HepG2 (cell line): ENCODE measurements around the gene ABHD12. TPM values are rescaled to one million over a fixed set of nuclear protein-coding genes. Genes with fewer than 3 reads are reported as not detected.

Source experiments
- ATAC-seq: fragments of 200-7000 bp; cut with Tn5 transposase; 3 replicates; pipeline ENCODE4 v1.9.1; 2020; ENCODE audit warnings: mild to moderate bottlenecking, moderate library complexity
- BruUV-seq: library from RNA; stranded (reverse); fragments of 400-500 nt; replicated peaks from 2 replicates; lab custom pipeline; 2021; lab: Mats Ljungman, UMichigan
- CTCF ChIA-PET: fragments of 300-600 bp; formaldehyde crosslinking; extraction: SDS; loops from one replicate; lab custom pipeline; 2021; ENCODE audit warnings: low total read pairs, inconsistent platforms, low intra/inter-chr PET ratio; lab: Yijun Ruan, JAX
- POLR2A ChIA-PET: fragments of 350-600 bp; sonication (Branson Sonifier 250); formaldehyde crosslinking; loops from one replicate; lab custom pipeline; 2020; ENCODE audit warnings: antibody characterized with exemption, inconsistent platforms; lab: Yijun Ruan, JAX
- DNase-seq: peaks from one replicate; pipeline ENCODE4 v3.0.0-alpha.2; 2015; ENCODE audit warnings: low spot score
- FAIRE-seq: peaks from 3 replicates; lab custom pipeline; 2011; peaks lifted over from hg19 to GRCh38; lab: Jason Lieb, UNC
- H2AFZ ChIP-seq: one replicate; pipeline ENCODE4 v1.6.1; 2011; ENCODE audit warnings: low read length, inconsistent platforms
- H3K27ac ChIP-seq: fragments of 300-600 bp; 3 replicates; pipeline ENCODE4 v1.8.0; 2011; ENCODE audit warnings: mixed run types, mild to moderate bottlenecking, mixed read lengths, low read length, inconsistent platforms; ENCODE audit not compliant: insufficient read depth; ENCODE audit errors: extremely low read length
- H3K27me3 ChIP-seq, 2 experiments: fragments of 200-600 bp in 1 of 2; 2 replicates in 1 of 2; 3 replicates in 1 of 2; pipeline versions ENCODE4 v1.6.0 to v1.8.0; 2011; ENCODE audit warnings: low read length in 2 of 2, mild to moderate bottlenecking in 2 of 2, moderate library complexity in 2 of 2, inconsistent platforms in 1 of 2; ENCODE audit not compliant: insufficient read depth in 2 of 2, control insufficient read depth in 1 of 2
- H3K36me3 ChIP-seq, 2 experiments: fragments of 200-600 bp in 1 of 2; replicated peaks in 1 of 2; 2 replicates in 1 of 2; 3 replicates in 1 of 2; pipeline versions ENCODE4 v1.5.1 to v1.8.0; 2011; ENCODE audit warnings: low read length in 2 of 2, inconsistent platforms in 1 of 2; ENCODE audit not compliant: insufficient read depth in 2 of 2, control insufficient read depth in 1 of 2
- H3K4me1 ChIP-seq: 2 replicates; pipeline ENCODE4 v1.5.1; 2012; ENCODE audit warnings: low read length, inconsistent platforms; ENCODE audit not compliant: insufficient read depth
- H3K4me2 ChIP-seq: 2 replicates; pipeline ENCODE4 v1.6.0; 2011; ENCODE audit warnings: low read depth, low read length, inconsistent platforms
- H3K4me3 ChIP-seq, 3 experiments: fragments of 200-600 bp in 1 of 3; sonication (generic), shearing (Covaris generic) in 1 of 3; replicated peaks in 1 of 3; 2 replicates each; pipeline ENCODE4 v1.5.1; 2011 to 2016; ENCODE audit warnings: low read length in 3 of 3, inconsistent platforms in 2 of 3, low read depth in 2 of 3, mild to moderate bottlenecking in 2 of 3, control low read depth in 1 of 3, mixed read lengths in 1 of 3; ENCODE audit not compliant: insufficient read depth in 1 of 3
- H3K79me2 ChIP-seq: one replicate; pipeline ENCODE4 v1.6.1; 2011; ENCODE audit warnings: low read length, inconsistent platforms; ENCODE audit not compliant: insufficient read depth
- H3K9ac ChIP-seq: 2 replicates; pipeline ENCODE4 v1.6.0; 2011; ENCODE audit warnings: mild to moderate bottlenecking, low read depth, low read length, inconsistent platforms; ENCODE audit not compliant: insufficient read depth
- H3K9me3 ChIP-seq: 2 replicates; pipeline ENCODE4 v1.5.1; 2012; ENCODE audit warnings: mild to moderate bottlenecking, low read length
- H4K20me1 ChIP-seq: 2 replicates; pipeline ENCODE4 v1.6.0; 2011; ENCODE audit warnings: inconsistent platforms, mild to moderate bottlenecking, low read length, moderate library complexity; ENCODE audit not compliant: insufficient read depth
- HNRNPK ChIP-seq: fragments of 200-400 bp; formaldehyde crosslinking; IDR thresholded peaks from 2 replicates; pipeline ENCODE4 v1.6.1; 2018; ENCODE audit warnings: low read length, low read depth, moderate library complexity, mild to moderate bottlenecking; ENCODE audit not compliant: poor library complexity, severe bottlenecking
- PCBP1 ChIP-seq: fragments of 200-400 bp; formaldehyde crosslinking; IDR thresholded peaks from 2 replicates; pipeline ENCODE4 v1.6.1; 2017; ENCODE audit warnings: mild to moderate bottlenecking, low read depth, low read length, borderline replicate concordance
- PCBP2 ChIP-seq: fragments of 200-400 bp; formaldehyde crosslinking; optimal IDR thresholded peaks from 2 replicates; pipeline ENCODE3; 2018; ENCODE audit warnings: low read length, low read depth; ENCODE audit not compliant: poor library complexity, severe bottlenecking
- SUZ12 ChIP-seq: fragments of 150-350 bp; IDR thresholded peaks from 2 replicates; pipeline ENCODE4 v1.6.1; 2014; ENCODE audit warnings: low read depth, low read length
- WGBS: methylation state at CpG from one replicate; pipeline ENCODE4 v1.1.6; 2017; ENCODE audit warnings: low lambda C conversion rate; 5-methylcytosine and 5-hydroxymethylcytosine counted together
- in situ Hi-C: cut with HindIII; loops from 2 replicates; pipeline ENCODE4 v1.10.0; 2017; ENCODE audit warnings: low pct_unique_long_range_greater_than_20kb; ENCODE audit not compliant: extremely low pct_ligation_motif_present
- intact Hi-C: fragments of 100-400 bp; cut with micrococcal nuclease; formaldehyde crosslinking; loops from one replicate; pipeline ENCODE4 v1.10.0; 2022; ENCODE audit not compliant: unreplicated experiment
- polyA plus RNA-seq, 8 experiments: library from polyadenylated mRNA; depleted of rRNA in 3 of 8; stranded (reverse) in 7 of 8; unstranded in 1 of 8; fragments of >200 nt; fragmentation: Illumina TruSeq in 4 of 8; extraction: Trizol in 4 of 8; gene quantifications; 2 replicates each; pipeline versions ENCODE4 v1.2.1 to v1.2.3, GENCODE V29; 2011 to 2016; ENCODE audit warnings: low read depth in 4 of 8, missing spikeins in 1 of 8, mixed read lengths in 1 of 8; ENCODE audit not compliant: insufficient read depth in 1 of 8
- total RNA-seq, 5 experiments: library from RNA; depleted of rRNA; stranded (reverse); fragments of >200 nt; fragmentation: Illumina TruSeq; extraction: Trizol; gene quantifications; 2 replicates each; pipeline ENCODE4 v1.2.3, GENCODE V29; 2016; ENCODE audit warnings: low read depth in 1 of 5
- TF ChIP-seq, protein P1 (sequence below): sonication (generic); formaldehyde crosslinking; IDR thresholded peaks from 2 replicates; pipeline ENCODE4 v1.9.0; 2021; ENCODE audit warnings: mild to moderate bottlenecking, missing genetic modification reagents

ABHD12 gene
- total and polyA plus RNA-seq, 2 of the 13 experiments (the other 11 are each of a cell fraction or from before 2014, with no cell fraction given), result 23.5 to 72.1 TPM

DNA sequence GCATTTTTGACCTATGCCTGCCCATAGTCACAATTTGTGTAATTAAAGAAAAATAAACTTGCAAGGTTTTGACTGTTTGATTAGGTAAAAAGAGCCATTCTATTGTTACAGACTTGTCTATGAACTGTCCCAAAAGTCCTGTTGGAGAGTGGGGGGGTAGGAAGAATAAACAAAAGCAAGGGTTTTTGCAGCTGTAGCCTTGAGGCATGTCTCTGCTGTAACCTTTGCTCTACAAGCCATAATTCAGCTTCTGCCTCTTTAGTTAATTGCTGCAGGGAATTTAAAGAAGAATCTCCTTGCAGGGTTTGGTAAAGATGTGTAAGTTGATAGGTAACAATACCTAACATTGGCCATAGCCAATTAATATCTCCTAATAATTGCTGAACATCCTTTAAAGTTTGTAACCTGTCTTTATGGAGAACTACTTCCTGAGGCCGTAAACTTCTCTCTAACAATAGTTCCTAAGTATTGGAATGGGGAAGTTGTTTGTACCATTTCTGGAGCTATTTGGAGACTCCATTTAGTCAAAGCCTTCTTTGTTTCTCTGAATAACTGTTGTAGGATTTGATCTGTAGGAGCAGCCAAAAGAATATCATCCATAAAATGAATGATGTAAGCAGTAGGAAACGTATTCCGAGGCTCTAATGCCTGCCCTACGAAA lies 7.9 kb upstream of the ABHD12 start (continued):
- TF ChIP-seq, protein P1, sequence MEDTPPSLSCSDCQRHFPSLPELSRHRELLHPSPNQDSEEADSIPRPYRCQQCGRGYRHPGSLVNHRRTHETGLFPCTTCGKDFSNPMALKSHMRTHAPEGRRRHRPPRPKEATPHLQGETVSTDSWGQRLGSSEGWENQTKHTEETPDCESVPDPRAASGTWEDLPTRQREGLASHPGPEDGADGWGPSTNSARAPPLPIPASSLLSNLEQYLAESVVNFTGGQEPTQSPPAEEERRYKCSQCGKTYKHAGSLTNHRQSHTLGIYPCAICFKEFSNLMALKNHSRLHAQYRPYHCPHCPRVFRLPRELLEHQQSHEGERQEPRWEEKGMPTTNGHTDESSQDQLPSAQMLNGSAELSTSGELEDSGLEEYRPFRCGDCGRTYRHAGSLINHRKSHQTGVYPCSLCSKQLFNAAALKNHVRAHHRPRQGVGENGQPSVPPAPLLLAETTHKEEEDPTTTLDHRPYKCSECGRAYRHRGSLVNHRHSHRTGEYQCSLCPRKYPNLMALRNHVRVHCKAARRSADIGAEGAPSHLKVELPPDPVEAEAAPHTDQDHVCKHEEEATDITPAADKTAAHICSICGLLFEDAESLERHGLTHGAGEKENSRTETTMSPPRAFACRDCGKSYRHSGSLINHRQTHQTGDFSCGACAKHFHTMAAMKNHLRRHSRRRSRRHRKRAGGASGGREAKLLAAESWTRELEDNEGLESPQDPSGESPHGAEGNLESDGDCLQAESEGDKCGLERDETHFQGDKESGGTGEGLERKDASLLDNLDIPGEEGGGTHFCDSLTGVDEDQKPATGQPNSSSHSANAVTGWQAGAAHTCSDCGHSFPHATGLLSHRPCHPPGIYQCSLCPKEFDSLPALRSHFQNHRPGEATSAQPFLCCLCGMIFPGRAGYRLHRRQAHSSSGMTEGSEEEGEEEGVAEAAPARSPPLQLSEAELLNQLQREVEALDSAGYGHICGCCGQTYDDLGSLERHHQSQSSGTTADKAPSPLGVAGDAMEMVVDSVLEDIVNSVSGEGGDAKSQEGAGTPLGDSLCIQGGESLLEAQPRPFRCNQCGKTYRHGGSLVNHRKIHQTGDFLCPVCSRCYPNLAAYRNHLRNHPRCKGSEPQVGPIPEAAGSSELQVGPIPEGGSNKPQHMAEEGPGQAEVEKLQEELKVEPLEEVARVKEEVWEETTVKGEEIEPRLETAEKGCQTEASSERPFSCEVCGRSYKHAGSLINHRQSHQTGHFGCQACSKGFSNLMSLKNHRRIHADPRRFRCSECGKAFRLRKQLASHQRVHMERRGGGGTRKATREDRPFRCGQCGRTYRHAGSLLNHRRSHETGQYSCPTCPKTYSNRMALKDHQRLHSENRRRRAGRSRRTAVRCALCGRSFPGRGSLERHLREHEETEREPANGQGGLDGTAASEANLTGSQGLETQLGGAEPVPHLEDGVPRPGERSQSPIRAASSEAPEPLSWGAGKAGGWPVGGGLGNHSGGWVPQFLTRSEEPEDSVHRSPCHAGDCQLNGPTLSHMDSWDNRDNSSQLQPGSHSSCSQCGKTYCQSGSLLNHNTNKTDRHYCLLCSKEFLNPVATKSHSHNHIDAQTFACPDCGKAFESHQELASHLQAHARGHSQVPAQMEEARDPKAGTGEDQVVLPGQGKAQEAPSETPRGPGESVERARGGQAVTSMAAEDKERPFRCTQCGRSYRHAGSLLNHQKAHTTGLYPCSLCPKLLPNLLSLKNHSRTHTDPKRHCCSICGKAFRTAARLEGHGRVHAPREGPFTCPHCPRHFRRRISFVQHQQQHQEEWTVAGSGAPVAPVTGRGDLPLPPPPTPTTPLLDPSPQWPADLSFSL (CRISPR knock-in tag), result no peak

DNA sequence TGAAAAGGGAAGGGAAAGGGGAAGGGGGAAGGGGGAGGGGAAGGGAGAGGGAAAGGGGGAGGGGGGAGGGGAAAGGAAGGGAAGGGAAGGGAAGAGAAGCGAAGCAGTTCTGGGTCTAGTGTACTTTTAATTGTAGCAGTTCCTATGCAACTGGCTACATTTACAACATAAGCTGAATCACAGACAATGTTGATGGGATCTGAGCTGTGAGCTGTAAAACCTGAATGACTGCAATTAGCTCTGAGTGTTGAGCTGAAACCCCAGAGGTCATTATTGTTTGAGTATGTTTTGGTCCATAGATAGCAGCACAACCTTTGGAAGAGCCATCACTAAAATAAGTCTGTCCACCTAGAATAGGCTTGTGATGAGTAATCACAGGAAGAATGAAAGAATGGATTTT lies 7.2 kb upstream of the ABHD12 start:
- no TSS peak for BruUV-seq
- Histone ChIP-seq H4K20me1 (no peaks in the 10 kb centered on the region), H3K27me3 (no peaks in the 10 kb centered on the region), H3K4me3 (no peak overlapping the region; a peak in 1 of 6 replicates), H3K4me2 (no peak overlapping the region), H3K4me1 (peaks cover 58% of the 10 kb centered on the region), H3K9me3 (peaks cover 15% of the 10 kb centered on the region), H3K79me2 (no peaks in the 10 kb centered on the region), H3K36me3 (no peaks in the 10 kb centered on the region), H2AFZ (no peak overlapping the region), H3K9ac (no peak overlapping the region), H3K27ac (no peak overlapping the region)
- FAIRE-seq (no peak), DNase-seq (no peak), ATAC-seq (no peak)
- CTCF ChIA-PET, result interaction anchor here (0.9 to 5.0 kb wide), 4 partner anchors 21 to 102 kb away, joined by 3 to 157 read pairs (median 28); no protein-coding TSS in a partner anchor
- WGBS, result 61% methylated on average over 1 of the region's 1 CpG
- POLR2A ChIA-PET, result interaction anchor here (1.7 to 5.3 kb wide), 5 partner anchors 9 to 102 kb away, joined by 6 to 38 read pairs (median 16); partner anchors contain the start of gene GINS1
- in situ Hi-C loops (loop anchor here (5.0 kb wide), 1 partner anchor 101 kb away; no protein-coding TSS in a partner anchor), intact Hi-C loops (loop anchor here (10.0 kb wide), 2 partner anchors 103 to 403 kb away; partner anchors contain the start of gene APMAP)
- 0 out of 2 replicates have a peak, but pooled peaks have one; percentile 70 for TF ChIP-seq PCBP1
- peak; percentile 85 for TF ChIP-seq HNRNPK
- TF ChIP-seq PCBP2, result peak; percentile 92
- no peak for TF ChIP-seq SUZ12
